Amniotic epithelial cell (primary cell): ENCODE results near the gene MAP3K12.

ENCODE experiments used
- DNase-seq: peaks from one replicate; pipeline ENCODE4 v3.0.0-alpha.2; 2010; ENCODE audit warnings: low read depth

MAP3K12 gene

GRCh38 chr12:53492830-53493609 is 6.2 kb downstream of the MAP3K12 start:
- DNase-seq, result peak; percentile 79

GRCh38 chr12:53492188-53492587 is 7.1 kb downstream of the MAP3K12 start:
- DNase-seq, result no peak

- no peak for DNase-seq
Measured at GRCh38 chr12:53489242-53489864, 9.9 kb downstream of the MAP3K12 start.

GRCh38 chr12:53486736-53487487 is 12.3 kb downstream of the MAP3K12 start:
- no peak for DNase-seq

GRCh38 chr12:53485955-53486735 is 13.1 kb downstream of the MAP3K12 start:
- DNase-seq, result no peak

GRCh38 chr12:53484686-53485575 is 14.3 kb downstream of the MAP3K12 start:
- no peak for DNase-seq

- DNase-seq, result peak; percentile 23
Measured at GRCh38 chr12:53483979-53484377, 15.3 kb downstream of the MAP3K12 start.

GRCh38 chr12:53483225-53483978 is 15.9 kb downstream of the MAP3K12 start:
- no peak for DNase-seq

GRCh38 chr12:53482626-53483168 is 16.6 kb downstream of the MAP3K12 start:
- no peak for DNase-seq

- DNase-seq, result peak; percentile 38
Measured at GRCh38 chr12:53481939-53482586, 17.2 kb downstream of the MAP3K12 start.

GRCh38 chr12:53481458-53481857 is 17.8 kb downstream of the MAP3K12 start:
- peak; percentile 81 for DNase-seq

GRCh38 chr12:53480491-53481442 is 18.5 kb downstream of the MAP3K12 start:
- no peak for DNase-seq

- DNase-seq, result no peak
Measured at GRCh38 chr12:53479331-53479730, 19.9 kb downstream of the MAP3K12 start.

- peak; percentile 27 for DNase-seq
Measured at GRCh38 chr12:53478865-53479264, 20.4 kb downstream of the MAP3K12 start.

- DNase-seq, result peak; percentile 46
Measured at GRCh38 chr12:53476769-53477209, 22.5 kb downstream of the MAP3K12 start.

- no peak for DNase-seq
Measured at GRCh38 chr12:53474819-53475218, 24.4 kb downstream of the MAP3K12 start.

GRCh38 chr12:53474077-53474476 is 25.2 kb downstream of the MAP3K12 start:
- DNase-seq, result peak; percentile 61

GRCh38 chr12:53472056-53472582 is 27.1 kb downstream of the MAP3K12 start:
- DNase-seq, result no peak
